Thymus (tissue), 11 donors: Measurements from ENCODE around the gene POU2F2. TPM values are rescaled to one million over a fixed set of nuclear protein-coding genes. Genes with fewer than 3 reads are reported as not detected.
"Not testable (repeated sequence)": the region's sequence is repeated elsewhere in the genome, so short reads cannot be mapped to it uniquely, and the experiment has no call there.

Source experiments
- DNase-seq, 9 donors: peaks; one replicate each; pipeline ENCODE4 v3.0.0-alpha.2; 2013; ENCODE audit warnings: low spot score in 9 of 9, low read depth in 6 of 9, missing footprints in 1 of 9
- H3K27ac ChIP-seq, 2 donors: one replicate each; pipeline ENCODE4 v1.5.1; 2013; ENCODE audit warnings: control low read depth in 1 of 2, low read depth in 1 of 2, low read length in 1 of 2, mild to moderate bottlenecking in 1 of 2, moderate library complexity in 1 of 2
- H3K27me3 ChIP-seq, 2 donors: one replicate each; pipeline ENCODE4 v1.5.1; 2013; ENCODE audit warnings: low read length in 1 of 2; ENCODE audit not compliant: control insufficient read depth in 2 of 2, insufficient read depth in 1 of 2
- H3K36me3 ChIP-seq, 2 donors: one replicate each; pipeline ENCODE4 v1.5.1; 2013; ENCODE audit warnings: low read length in 1 of 2, mild to moderate bottlenecking in 1 of 2, moderate library complexity in 1 of 2; ENCODE audit not compliant: control insufficient read depth in 2 of 2, insufficient read depth in 2 of 2
- H3K4me1 ChIP-seq, 2 donors: one replicate each; pipeline ENCODE4 v1.5.1; 2013; ENCODE audit warnings: low read length in 2 of 2; ENCODE audit not compliant: control insufficient read depth in 2 of 2, insufficient read depth in 2 of 2
- H3K4me3 ChIP-seq, 2 donors: one replicate each; pipeline ENCODE4 v1.5.1; 2013; ENCODE audit warnings: low read length in 2 of 2, control low read depth in 1 of 2, mild to moderate bottlenecking in 1 of 2
- H3K9me3 ChIP-seq, 2 donors: one replicate each; pipeline ENCODE4 v1.5.1; 2013; ENCODE audit warnings: low read length in 1 of 2, mild to moderate bottlenecking in 1 of 2; ENCODE audit not compliant: control insufficient read depth in 2 of 2, insufficient read depth in 1 of 2
- WGBS: extraction: QIAGEN DNeasy Blood & Tissue Kit; methylation state at CpG from one replicate; pipeline ENCODE4 v1.1.7; 2013; 5-methylcytosine and 5-hydroxymethylcytosine counted together
- polyA plus RNA-seq: library from polyadenylated mRNA; stranded (reverse); fragments of 200-250 nt; gene quantifications from one replicate; pipeline ENCODE4 v1.2.3, GENCODE V29; 2013
- total RNA-seq: library from RNA; stranded (reverse); fragments of 120-200 nt; gene quantifications from one replicate; pipeline ENCODE4 v1.2.4, GENCODE V29; 2013
- donor health status: healthy.

POU2F2 gene
- total and polyA plus RNA-seq, 2 donors = 1.5 to 7.7 TPM

- DNase-seq = no peak
- 89% methylated on average over 10 of the region's 10 CpGs for WGBS
- H3K4me3 ChIP-seq = no peak overlapping the region
- no peaks in the 10 kb centered on the region for H3K36me3 ChIP-seq
- H3K27ac ChIP-seq = no peak overlapping the region
- H3K9me3 ChIP-seq = no peaks in the 10 kb centered on the region
- no peaks in the 10 kb centered on the region for H3K4me1 ChIP-seq
- no peaks in the 10 kb centered on the region for H3K27me3 ChIP-seq
Observed at GRCh38 chr19:42052241-42052863, 79.9 kb downstream of the POU2F2 start.

- no peak overlapping the region for H3K27ac ChIP-seq
- 97% methylated on average over 14 of the region's 14 CpGs for WGBS
- no peaks in the 10 kb centered on the region for H3K4me1 ChIP-seq
- no peak for DNase-seq
- no peak overlapping the region for H3K4me3 ChIP-seq
- no peaks in the 10 kb centered on the region for H3K36me3 ChIP-seq
- no peaks in the 10 kb centered on the region for H3K27me3 ChIP-seq
- no peaks in the 10 kb centered on the region for H3K9me3 ChIP-seq
Observed at GRCh38 chr19:42051166-42052115, 80.8 kb downstream of the POU2F2 start.

- Histone ChIP-seq H3K36me3 (no peaks in the 10 kb centered on the region), H3K9me3 (no peaks in the 10 kb centered on the region), H3K27me3 (no peaks in the 10 kb centered on the region), H3K27ac (peak overlapping the region in 1 of 2 donors; percentile 52), H3K4me1 (no peaks in the 10 kb centered on the region), H3K4me3 (peak overlapping the region in 1 of 2 donors; percentile 21)
- DNase-seq = peak in 1 of 9 donors; percentile 35
- 53% methylated on average over 4 of the region's 4 CpGs for WGBS
Observed at GRCh38 chr19:42048992-42049391, 83.3 kb downstream of the POU2F2 start.

- no peaks in the 10 kb centered on the region for H3K36me3 ChIP-seq
- H3K27me3 ChIP-seq = no peaks in the 10 kb centered on the region
- H3K4me3 ChIP-seq = no peak overlapping the region
- H3K4me1 ChIP-seq = no peaks in the 10 kb centered on the region
- 97% methylated on average over 7 of the region's 7 CpGs for WGBS
- no peaks in the 10 kb centered on the region for H3K9me3 ChIP-seq
- no peak for DNase-seq
- no peak overlapping the region for H3K27ac ChIP-seq
Observed at GRCh38 chr19:42045575-42045974, 86.7 kb downstream of the POU2F2 start.

- no peak overlapping the region for H3K4me3 ChIP-seq
- H3K27ac ChIP-seq = no peak overlapping the region
- H3K36me3 ChIP-seq = no peaks in the 10 kb centered on the region
- H3K27me3 ChIP-seq = no peaks in the 10 kb centered on the region
- WGBS = 95% methylated on average over 30 of the region's 30 CpGs
- no peak for DNase-seq
- H3K9me3 ChIP-seq = no peaks in the 10 kb centered on the region
- H3K4me1 ChIP-seq = no peaks in the 10 kb centered on the region
Observed at GRCh38 chr19:42042455-42043170, 89.6 kb downstream of the POU2F2 start.

GRCh38 chr19:42040491-42040890, 91.8 kb downstream of the POU2F2 start:
- not testable (repeated sequence) for H3K4me3 ChIP-seq, H3K36me3 ChIP-seq, H3K27ac ChIP-seq, H3K4me1 ChIP-seq, DNase-seq, H3K9me3 ChIP-seq, H3K27me3 ChIP-seq
- WGBS = 97% methylated on average over 9 of the region's 9 CpGs

GRCh38 chr19:42040031-42040430, 92.2 kb downstream of the POU2F2 start:
- H3K27me3 ChIP-seq = no peaks in the 10 kb centered on the region
- no peak overlapping the region for H3K27ac ChIP-seq
- no peaks in the 10 kb centered on the region for H3K36me3 ChIP-seq
- H3K4me3 ChIP-seq = no peak overlapping the region
- H3K9me3 ChIP-seq = no peaks in the 10 kb centered on the region
- no peak for DNase-seq
- H3K4me1 ChIP-seq = no peaks in the 10 kb centered on the region

- H3K9me3 ChIP-seq = no peaks in the 10 kb centered on the region
- no peaks in the 10 kb centered on the region for H3K4me1 ChIP-seq
- no peak overlapping the region for H3K27ac ChIP-seq
- H3K4me3 ChIP-seq = no peak overlapping the region
- H3K27me3 ChIP-seq = no peaks in the 10 kb centered on the region
- no peaks in the 10 kb centered on the region for H3K36me3 ChIP-seq
- 96% methylated on average over 6 of the region's 6 CpGs for WGBS
- no peak for DNase-seq
Observed at GRCh38 chr19:42038666-42039065, 93.6 kb downstream of the POU2F2 start.

GRCh38 chr19:42037649-42038048, 94.6 kb downstream of the POU2F2 start:
- no peaks in the 10 kb centered on the region for H3K9me3 ChIP-seq
- H3K4me1 ChIP-seq = no peaks in the 10 kb centered on the region
- no peaks in the 10 kb centered on the region for H3K36me3 ChIP-seq
- no peak for DNase-seq
- H3K4me3 ChIP-seq = no peak overlapping the region
- H3K27ac ChIP-seq = no peak overlapping the region
- 94% methylated on average over 5 of the region's 5 CpGs for WGBS
- no peaks in the 10 kb centered on the region for H3K27me3 ChIP-seq
